IMR-90 (cell line): ENCODE data around the gene SLC4A11.

ENCODE experiments used
- CTCF ChIP-seq: conservative IDR thresholded peaks from 2 replicates; pipeline ENCODE4 v1.5.1; 2012; ENCODE audit warnings: mild to moderate bottlenecking, low read depth, low read length, improper control_type of control experiment
- ELK1 ChIP-seq: fragments of 150-350 bp; IDR thresholded peaks from 2 replicates; pipeline ENCODE4 v1.6.1; 2016; ENCODE audit warnings: low read depth, mild to moderate bottlenecking, low read length, moderate library complexity, borderline replicate concordance
- MXI1 ChIP-seq: IDR thresholded peaks from 2 replicates; pipeline ENCODE4 v1.6.1; 2012; ENCODE audit warnings: low read depth, mild to moderate bottlenecking, low read length, moderate library complexity, borderline replicate concordance
- POLR2A ChIP-seq: IDR thresholded peaks from 2 replicates; pipeline ENCODE4 v1.6.1; 2012; ENCODE audit warnings: mild to moderate bottlenecking, low read depth, low read length
- RAD21 ChIP-seq: IDR thresholded peaks from 2 replicates; pipeline ENCODE4 v1.6.1; 2012; ENCODE audit warnings: low read length, improper control_type of control experiment
- SMC3 ChIP-seq: fragments of 150-350 bp; IDR thresholded peaks from 2 replicates; pipeline ENCODE4 v1.6.1; 2016; ENCODE audit warnings: low read depth, mild to moderate bottlenecking, antibody characterized with exemption, low read length, moderate library complexity

GRCh38 chr20:3245156-3245555 lies 6.2 kb upstream of the SLC4A11 start:
- TF ChIP-seq SMC3 (no peak), POLR2A (no peak), CTCF (no peak), RAD21 (no peak), ELK1 (no peak), MXI1 (no peak)
